Measurements from ENCODE around the gene CST3. TPM values are rescaled to one million over a fixed set of nuclear protein-coding genes. Genes with fewer than 3 reads are reported as not detected.

CST3 gene
- total and polyA plus RNA-seq, 10 of the 15 experiments (the other 5 are each of a cell fraction or from before 2014, with no cell fraction given): 11.8 to 127 (median 57.8) TPM

DNA sequence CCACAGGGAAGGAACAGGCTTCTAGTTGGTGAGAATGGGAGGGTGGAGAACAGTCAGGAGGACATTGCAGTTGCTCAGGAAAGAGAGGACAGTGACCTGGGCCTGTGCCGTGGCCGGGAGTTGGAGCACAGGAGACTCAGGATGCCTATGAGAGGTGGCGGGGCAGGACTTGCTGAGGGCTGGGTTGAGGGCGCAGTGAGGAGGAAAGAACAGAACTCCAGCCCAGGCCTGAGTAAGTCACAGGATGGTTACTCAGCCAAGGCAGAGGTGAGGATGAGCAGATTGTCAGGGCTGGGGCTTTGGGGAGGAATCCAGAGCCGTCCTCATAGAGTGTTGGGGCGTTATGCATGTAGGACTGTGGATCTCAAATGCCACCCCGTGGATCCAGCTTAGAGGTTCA, 29.9 kb upstream of the CST3 start:
- Histone ChIP-seq H3K79me2 (ENCODE audit: control insufficient read depth, insufficient read depth, low read length) (no peaks in the 10 kb centered on the region), H3K9me3 (replicated peaks; ENCODE audit: control insufficient read depth, insufficient read depth, low read length) (no peaks in the 10 kb centered on the region), H3K27ac (ENCODE audit: control insufficient read depth, insufficient read depth) (no peak overlapping the region), H3K27me3 (replicated peaks in 1 of 2; ENCODE audit: control insufficient read depth in 2 of 2, insufficient read depth in 2 of 2, low read length in 1 of 2) (no peaks in the 10 kb centered on the region), H4K20me1 (ENCODE audit: control insufficient read depth, insufficient read depth) (no peaks in the 10 kb centered on the region), H3K9ac (ENCODE audit: control insufficient read depth, insufficient read depth, low read length) (no peak overlapping the region), H2AFZ (ENCODE audit: control insufficient read depth, low read depth, low read length) (no peak overlapping the region), H3K4me3 (no peak overlapping the region), H3K36me3 (ENCODE audit: control insufficient read depth in 2 of 2, insufficient read depth in 2 of 2, low read length in 1 of 2) (no peaks in the 10 kb centered on the region), H3K4me1 (ENCODE audit: control insufficient read depth, insufficient read depth, low read length) (no peaks in the 10 kb centered on the region), H3K4me2 (ENCODE audit: control insufficient read depth, insufficient read depth) (no peak overlapping the region)
- TF ChIP-seq NFYA (IDR thresholded peaks at IDR 0.05; ENCODE audit: borderline replicate concordance, low read depth, low read length) (no peak), TAF1 (IDR thresholded peaks at IDR 0.05; ENCODE audit: borderline replicate concordance, low read depth, low read length) (no peak), POU2F2 (IDR thresholded peaks at IDR 0.05; ENCODE audit: borderline replicate concordance, low read depth, low read length) (no peak), RUNX3 (IDR thresholded peaks at IDR 0.05; ENCODE audit: low read length) (no peak), TCF3 (IDR thresholded peaks at IDR 0.05; ENCODE audit: borderline replicate concordance, insufficient read depth, low read depth, low read length) (no peak), KAT2A (conservative IDR thresholded peaks at IDR 0.05; ENCODE audit: control insufficient read depth, low read depth, low read length) (no peak)
- TF ChIP-seq, protein P1, sequence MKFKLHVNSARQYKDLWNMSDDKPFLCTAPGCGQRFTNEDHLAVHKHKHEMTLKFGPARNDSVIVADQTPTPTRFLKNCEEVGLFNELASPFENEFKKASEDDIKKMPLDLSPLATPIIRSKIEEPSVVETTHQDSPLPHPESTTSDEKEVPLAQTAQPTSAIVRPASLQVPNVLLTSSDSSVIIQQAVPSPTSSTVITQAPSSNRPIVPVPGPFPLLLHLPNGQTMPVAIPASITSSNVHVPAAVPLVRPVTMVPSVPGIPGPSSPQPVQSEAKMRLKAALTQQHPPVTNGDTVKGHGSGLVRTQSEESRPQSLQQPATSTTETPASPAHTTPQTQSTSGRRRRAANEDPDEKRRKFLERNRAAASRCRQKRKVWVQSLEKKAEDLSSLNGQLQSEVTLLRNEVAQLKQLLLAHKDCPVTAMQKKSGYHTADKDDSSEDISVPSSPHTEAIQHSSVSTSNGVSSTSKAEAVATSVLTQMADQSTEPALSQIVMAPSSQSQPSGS (IDR thresholded peaks at IDR 0.05; ENCODE audit: low read length): no peak
- TF ChIP-seq, protein P2, sequence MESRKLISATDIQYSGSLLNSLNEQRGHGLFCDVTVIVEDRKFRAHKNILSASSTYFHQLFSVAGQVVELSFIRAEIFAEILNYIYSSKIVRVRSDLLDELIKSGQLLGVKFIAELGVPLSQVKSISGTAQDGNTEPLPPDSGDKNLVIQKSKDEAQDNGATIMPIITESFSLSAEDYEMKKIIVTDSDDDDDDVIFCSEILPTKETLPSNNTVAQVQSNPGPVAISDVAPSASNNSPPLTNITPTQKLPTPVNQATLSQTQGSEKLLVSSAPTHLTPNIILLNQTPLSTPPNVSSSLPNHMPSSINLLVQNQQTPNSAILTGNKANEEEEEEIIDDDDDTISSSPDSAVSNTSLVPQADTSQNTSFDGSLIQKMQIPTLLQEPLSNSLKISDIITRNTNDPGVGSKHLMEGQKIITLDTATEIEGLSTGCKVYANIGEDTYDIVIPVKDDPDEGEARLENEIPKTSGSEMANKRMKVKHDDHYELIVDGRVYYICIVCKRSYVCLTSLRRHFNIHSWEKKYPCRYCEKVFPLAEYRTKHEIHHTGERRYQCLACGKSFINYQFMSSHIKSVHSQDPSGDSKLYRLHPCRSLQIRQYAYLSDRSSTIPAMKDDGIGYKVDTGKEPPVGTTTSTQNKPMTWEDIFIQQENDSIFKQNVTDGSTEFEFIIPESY (IDR thresholded peaks at IDR 0.05): no peak
- TF ChIP-seq, protein P3, sequence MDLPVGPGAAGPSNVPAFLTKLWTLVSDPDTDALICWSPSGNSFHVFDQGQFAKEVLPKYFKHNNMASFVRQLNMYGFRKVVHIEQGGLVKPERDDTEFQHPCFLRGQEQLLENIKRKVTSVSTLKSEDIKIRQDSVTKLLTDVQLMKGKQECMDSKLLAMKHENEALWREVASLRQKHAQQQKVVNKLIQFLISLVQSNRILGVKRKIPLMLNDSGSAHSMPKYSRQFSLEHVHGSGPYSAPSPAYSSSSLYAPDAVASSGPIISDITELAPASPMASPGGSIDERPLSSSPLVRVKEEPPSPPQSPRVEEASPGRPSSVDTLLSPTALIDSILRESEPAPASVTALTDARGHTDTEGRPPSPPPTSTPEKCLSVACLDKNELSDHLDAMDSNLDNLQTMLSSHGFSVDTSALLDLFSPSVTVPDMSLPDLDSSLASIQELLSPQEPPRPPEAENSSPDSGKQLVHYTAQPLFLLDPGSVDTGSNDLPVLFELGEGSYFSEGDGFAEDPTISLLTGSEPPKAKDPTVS (IDR thresholded peaks at IDR 0.05; ENCODE audit: low read depth, low read length): no peak
- TF ChIP-seq, protein P4, sequence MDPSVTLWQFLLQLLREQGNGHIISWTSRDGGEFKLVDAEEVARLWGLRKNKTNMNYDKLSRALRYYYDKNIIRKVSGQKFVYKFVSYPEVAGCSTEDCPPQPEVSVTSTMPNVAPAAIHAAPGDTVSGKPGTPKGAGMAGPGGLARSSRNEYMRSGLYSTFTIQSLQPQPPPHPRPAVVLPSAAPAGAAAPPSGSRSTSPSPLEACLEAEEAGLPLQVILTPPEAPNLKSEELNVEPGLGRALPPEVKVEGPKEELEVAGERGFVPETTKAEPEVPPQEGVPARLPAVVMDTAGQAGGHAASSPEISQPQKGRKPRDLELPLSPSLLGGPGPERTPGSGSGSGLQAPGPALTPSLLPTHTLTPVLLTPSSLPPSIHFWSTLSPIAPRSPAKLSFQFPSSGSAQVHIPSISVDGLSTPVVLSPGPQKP (IDR thresholded peaks at IDR 0.05; ENCODE audit: low read depth, low read length): no peak
- 33% methylated on average over 7 of the region's 7 CpGs for WGBS (ENCODE audit: insufficient coverage, insufficient replicate concordance, low lambda C conversion rate, missing lambda C conversion rate)
- intact Hi-C loops (cut with micrococcal nuclease; ENCODE audit: unreplicated experiment): loop anchor here (2.0 to 5.0 kb wide), 2 partner anchors 225 to 329 kb away; no protein-coding TSS in a partner anchor
- ATAC-seq (no peak), FAIRE-seq (no peak), DNase-seq (ENCODE audit: low read depth, low spot score) (no peak)
- ChIA-PET CTCF (interaction anchor here (1.2 to 1.5 kb wide), 2 partner anchors 10 to 15 kb away, joined by 3 read pairs; no protein-coding TSS in a partner anchor), POLR2A (no interaction called here), RAD21 (ENCODE audit: unreplicated experiment) (no interaction called here), SMC1A (ENCODE audit: uncharacterized antibody, unreplicated experiment) (interaction anchor here (1.2 kb wide), 1 partner anchor 43 kb away, joined by 3 read pairs; no protein-coding TSS in a partner anchor)
- BruUV-seq (replicated peaks): no TSS peak
- in situ Hi-C loops (cut with MboI): no loop called here

Measured in GM12878 (cell line).